Measurements from ENCODE around the gene SRPX2.
"Not testable (repeated sequence)": the region's sequence is repeated elsewhere in the genome, so short reads cannot be mapped to it uniquely, and the experiment has no call there.

SRPX2 gene

DNA sequence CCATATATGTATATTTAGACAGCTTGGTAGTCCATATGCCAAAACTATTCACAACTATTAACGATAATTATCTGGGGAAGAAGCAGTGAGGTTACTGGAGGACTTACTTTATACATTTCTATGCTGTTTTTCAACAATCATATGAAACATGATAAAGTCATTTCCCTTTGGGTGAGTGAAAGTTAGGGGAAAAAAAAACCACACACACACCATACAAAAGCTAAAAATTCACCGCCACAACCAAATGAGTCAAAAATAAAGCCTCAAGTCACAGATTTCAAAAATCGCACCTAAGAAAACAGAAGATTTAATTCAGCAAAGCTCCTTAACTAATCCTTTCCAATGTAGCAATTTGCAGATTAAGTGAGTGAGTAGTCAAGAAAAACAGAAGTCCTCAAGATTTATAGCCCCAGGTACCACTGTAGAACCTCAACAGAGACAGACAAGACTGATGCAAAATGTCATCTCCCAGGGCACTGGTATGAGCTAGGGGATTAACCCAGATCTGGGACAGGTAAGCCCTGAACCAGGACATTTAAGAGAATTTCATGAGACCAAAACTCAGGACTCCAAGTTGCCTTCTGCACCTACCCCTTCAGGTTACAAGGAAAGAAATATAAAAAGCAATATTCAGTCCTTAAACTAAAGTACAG lies 52.8 kb downstream of the SRPX2 start:
- no peak for DNase-seq (ENCODE audit: low read depth)

DNA sequence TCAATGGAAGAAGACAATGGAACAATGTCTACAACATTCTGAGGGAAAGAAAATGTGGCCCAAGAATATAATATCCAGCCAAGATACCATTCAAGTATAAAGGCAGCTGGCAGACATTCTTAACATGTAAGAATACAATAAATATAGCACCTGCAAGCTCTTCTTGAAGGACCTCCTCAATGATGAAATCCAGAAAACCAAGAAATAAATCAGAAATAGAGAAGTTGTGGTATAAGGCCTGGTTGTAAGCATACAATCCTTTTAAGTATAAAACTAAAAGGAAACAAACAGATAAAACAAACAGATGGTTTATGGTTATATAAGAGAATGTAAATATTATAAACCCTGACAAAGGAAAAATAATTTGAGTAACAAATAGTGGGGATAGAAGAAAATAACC lies 54.6 kb downstream of the SRPX2 start:
- DNase-seq (ENCODE audit: low read depth) = no peak

DNA sequence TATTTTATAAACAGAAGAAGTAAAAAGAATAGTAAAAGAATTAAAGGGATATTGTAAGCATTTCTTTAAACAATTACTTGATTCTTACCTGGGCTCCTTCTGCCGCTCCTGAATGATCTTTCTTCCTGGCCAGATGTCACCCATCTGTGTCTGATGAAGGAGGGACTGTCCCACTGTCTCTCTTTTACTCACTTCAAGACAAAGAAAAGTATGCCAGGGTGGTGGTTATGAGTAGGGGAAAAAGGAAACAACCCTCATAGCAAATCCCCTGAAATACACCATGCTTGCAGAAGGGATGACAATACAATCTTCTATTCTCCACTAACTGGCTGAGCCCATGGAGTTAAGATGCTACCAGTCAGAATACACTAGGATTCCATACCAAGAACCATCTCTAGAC lies 56.8 kb downstream of the SRPX2 start:
- DNase-seq (ENCODE audit: low read depth) = no peak

DNA sequence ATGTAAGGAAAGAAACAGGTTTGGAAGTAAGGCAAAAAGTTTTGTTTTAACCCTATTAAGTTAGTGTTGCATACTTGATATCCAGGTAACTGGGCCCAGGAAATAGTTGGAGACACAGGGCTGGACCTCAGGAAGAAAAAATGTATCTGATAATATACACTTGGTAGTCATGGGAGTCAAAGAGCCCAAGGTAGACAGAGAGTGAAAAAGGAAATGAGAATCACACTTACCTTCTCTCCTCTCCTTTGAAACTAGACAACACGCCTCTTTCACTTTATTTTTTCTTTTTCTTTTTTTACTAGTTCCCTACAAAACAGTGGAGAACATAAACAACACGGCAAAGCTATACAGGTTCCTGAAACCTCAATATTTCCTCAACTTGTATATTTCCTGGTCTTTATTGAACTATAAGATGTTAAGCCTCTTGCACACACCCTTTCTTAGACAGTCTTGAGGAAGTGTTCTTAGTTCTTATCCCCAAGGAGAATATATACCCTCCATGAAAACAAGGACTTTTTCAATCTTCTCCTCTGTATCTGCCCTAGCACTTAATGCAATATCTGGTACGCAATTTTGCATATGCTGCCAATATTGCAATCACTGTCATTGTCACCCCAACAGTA lies 60.7 kb downstream of the SRPX2 start:
- no peak for DNase-seq (ENCODE audit: low read depth)

DNA sequence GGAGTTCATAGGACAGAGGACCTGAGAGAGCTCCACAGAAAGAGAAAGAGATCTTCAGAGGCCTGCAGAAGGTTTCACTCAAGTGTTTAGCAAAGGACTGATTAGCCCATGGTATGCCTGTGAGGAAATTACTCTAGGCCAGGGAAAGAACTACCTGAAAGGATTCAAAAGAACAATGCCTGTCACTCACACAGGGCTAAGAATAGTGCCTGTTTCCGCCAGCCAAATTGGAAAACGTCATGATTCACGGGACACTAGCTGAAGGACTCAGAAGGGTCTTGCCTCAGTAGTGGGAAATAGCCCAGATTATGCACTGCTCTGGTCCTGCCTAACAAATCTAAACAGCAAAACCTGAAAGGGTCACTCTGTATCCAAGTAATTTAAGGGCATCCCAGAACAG lies 66.8 kb downstream of the SRPX2 start:
- no peak for DNase-seq (ENCODE audit: low read depth)

DNA sequence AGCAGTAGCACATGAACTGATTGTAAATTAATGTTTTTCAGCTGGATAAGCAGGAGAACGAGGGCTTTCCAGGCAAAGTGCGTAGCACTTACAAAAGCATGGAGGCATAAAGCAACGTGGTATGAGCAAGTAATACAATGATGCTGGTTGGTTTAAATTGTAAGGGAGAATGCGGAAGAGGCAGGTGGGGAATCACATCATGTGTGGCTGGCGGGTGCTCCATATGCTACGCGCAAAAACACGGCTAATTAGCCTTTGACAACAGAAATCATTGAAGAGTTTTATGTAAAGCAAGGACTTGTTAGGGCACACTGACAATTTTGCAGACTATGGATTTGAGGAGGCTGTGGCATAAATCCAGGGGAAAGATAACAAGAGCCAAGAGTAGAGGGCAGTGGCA lies 73.4 kb downstream of the SRPX2 start:
- DNase-seq (ENCODE audit: low read depth) = no peak

DNA sequence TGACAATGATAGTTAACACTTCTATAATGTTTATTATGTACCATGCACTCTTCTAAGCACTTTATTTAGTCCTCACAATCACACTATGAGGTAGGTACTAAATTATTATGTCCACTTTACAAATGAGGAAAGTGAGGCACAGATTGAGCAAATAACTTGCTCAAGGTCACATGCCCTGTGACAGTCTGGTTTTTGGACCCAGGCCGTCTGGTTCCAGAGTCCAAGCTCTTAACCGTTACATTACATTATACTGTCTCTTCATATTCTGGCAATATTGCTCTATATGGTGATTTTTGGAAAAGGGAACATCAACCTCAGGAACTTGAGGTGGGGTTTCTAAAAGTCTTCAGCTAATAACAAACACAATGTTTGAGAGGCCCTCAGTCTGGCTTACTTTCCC lies 75.1 kb downstream of the SRPX2 start:
- DNase-seq (ENCODE audit: low read depth) = no peak

DNA sequence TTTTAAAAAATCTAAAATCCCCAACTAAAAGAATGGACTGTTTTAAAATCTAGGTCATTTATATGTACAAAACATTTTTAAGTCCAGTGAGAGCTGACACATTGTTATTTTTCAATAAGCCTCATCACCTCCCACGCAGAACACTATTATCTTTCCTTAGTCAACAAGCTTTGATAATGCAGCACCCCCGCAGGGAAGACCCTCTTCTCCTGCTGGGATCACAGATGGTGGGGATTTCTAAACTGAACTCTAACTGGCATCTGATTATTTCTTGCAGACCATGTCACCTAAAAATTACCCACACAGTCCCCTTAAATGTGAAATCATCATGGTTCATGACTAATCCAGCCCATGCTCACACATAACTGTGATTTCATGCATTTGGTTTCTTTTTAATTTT lies 76.3 kb downstream of the SRPX2 start:
- DNase-seq (ENCODE audit: low read depth) = peak; percentile 7

DNA sequence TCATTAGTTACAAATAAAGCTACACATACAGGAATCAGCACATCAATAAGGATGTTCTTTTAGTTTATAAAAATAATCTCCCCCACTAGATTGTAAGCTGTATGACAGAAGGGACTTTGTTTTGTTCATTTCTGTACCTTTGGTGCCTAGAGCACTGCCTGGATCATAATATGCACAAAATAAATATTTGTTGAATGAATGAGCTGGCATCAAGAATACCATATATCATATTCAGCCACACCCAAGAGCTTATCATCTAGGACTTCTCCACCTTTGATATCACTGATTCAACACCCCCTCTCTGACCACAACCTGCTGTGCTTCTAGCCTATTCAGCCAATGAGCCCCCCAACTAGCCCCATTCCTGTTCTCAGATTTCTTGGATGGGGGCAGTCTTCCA lies 77.3 kb downstream of the SRPX2 start:
- no peak for DNase-seq (ENCODE audit: low read depth)

DNA sequence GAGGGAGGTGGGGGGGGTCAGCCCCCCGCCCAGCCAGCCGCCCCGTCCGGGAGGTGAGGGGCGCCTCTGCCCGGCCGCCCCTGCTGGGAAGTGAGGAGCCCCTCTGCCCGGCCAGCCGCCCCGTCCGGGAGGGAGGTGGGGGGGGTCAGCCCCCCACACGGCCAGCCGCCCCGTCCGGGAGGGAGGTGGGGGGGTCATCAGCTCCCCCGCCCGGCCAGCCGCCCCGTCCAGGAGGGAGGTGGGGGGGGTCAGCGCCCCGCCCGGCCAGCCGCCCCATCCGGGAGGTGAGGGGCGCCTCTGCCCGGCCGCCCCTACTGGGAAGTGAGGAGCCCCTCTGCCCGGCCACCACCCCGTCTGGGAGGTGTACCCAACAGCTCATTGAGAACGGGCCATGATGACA lies 80.0 kb downstream of the SRPX2 start:
- DNase-seq (ENCODE audit: low read depth) = not testable (repeated sequence)

Data from ELR (cell line).